ENCODE results near the gene LRFN2. TPM values are rescaled to one million over a fixed set of nuclear protein-coding genes. Genes with fewer than 3 reads are reported as not detected.

The LRFN2 gene
- total RNA-seq, 2 experiments from 2014 or later, result not detected

- H3K4me1 Mint-ChIP-seq, result peaks cover 16% of the 10 kb centered on the region
- H3K27ac Mint-ChIP-seq, result no peak overlapping the region
- H3K9me3 Mint-ChIP-seq, result no peaks in the 10 kb centered on the region
- DNase-seq, result no peak
- H3K4me3 Mint-ChIP-seq, result no peak overlapping the region
- POLR2A ChIA-PET, result no interaction called here
- no peaks in the 10 kb centered on the region for H3K27me3 Mint-ChIP-seq
- H3K36me3 Mint-ChIP-seq, result no peaks in the 10 kb centered on the region
- peak; percentile 93 for ATAC-seq (ENCODE audit: low read depth)
Measured at GRCh38 chr6:40436685-40437604, 150.2 kb downstream of the LRFN2 start.

DNA sequence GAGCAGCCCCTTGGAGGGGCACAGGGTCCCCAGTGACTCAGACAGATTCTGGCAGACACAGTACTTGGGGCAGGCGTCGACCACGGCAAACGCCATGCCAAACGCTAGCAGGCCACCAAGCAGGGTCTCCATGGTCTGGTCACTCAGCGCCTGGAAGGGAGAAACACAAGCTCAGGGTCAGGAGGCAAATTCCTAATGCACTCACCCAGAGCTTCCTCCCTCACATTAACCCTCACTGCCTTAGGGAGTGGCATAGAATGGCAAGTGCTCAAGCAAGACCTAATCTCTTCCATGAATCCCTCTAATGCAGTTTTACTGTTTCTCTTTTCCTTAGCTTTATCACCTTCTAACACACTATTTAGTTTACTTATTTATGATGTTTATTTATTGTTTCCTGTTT is 154.2 kb downstream of the LRFN2 start:
- DNase-seq, result no peak
- Mint-ChIP-seq H3K36me3 (no peaks in the 10 kb centered on the region), H3K27ac (no peak overlapping the region), H3K9me3 (no peaks in the 10 kb centered on the region), H3K4me3 (no peak overlapping the region), H3K4me1 (peaks cover 11% of the 10 kb centered on the region), H3K27me3 (peaks cover 12% of the 10 kb centered on the region)
- POLR2A ChIA-PET, result no interaction called here
- no peak for ATAC-seq (ENCODE audit: low read depth)

- DNase-seq (no peak), ATAC-seq (ENCODE audit: low read depth) (no peak)
- H3K27me3 Mint-ChIP-seq, result peaks cover 17% of the 10 kb centered on the region
- POLR2A ChIA-PET, result no interaction called here
- H3K36me3 Mint-ChIP-seq, result no peaks in the 10 kb centered on the region
- no peak overlapping the region for H3K27ac Mint-ChIP-seq
- peaks cover 5% of the 10 kb centered on the region for H3K4me1 Mint-ChIP-seq
- H3K4me3 Mint-ChIP-seq, result no peak overlapping the region
- H3K9me3 Mint-ChIP-seq, result no peaks in the 10 kb centered on the region
Measured at GRCh38 chr6:40431706-40432105, 155.5 kb downstream of the LRFN2 start.

DNA sequence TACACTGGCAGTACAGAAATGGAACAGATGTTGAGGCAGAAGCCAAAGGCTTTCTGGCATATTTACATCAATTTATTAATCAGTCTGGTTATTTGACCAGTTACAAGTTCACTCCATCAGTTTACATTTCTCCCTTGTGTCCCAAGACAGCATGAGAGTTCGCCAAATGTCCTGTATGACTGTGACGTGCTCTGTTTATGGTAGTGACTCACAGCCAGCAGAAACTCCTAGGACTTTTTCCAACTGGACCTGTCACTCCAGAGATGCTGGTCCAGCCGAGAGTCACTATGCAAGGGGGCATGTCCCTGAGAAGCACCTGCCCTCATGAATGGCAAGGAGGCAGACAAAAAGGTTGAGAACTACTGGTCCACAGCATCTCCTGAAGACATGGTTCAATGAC is 160.0 kb downstream of the LRFN2 start:
- Mint-ChIP-seq H3K36me3 (no peaks in the 10 kb centered on the region), H3K27me3 (peaks cover 23% of the 10 kb centered on the region), H3K9me3 (no peaks in the 10 kb centered on the region), H3K4me1 (no peaks in the 10 kb centered on the region), H3K4me3 (no peak overlapping the region), H3K27ac (no peak overlapping the region)
- DNase-seq, result no peak
- ATAC-seq (ENCODE audit: low read depth), result no peak
- POLR2A ChIA-PET, result no interaction called here

- Mint-ChIP-seq H3K4me3 (no peak overlapping the region), H3K36me3 (no peaks in the 10 kb centered on the region), H3K4me1 (no peaks in the 10 kb centered on the region), H3K9me3 (no peaks in the 10 kb centered on the region), H3K27me3 (peaks cover 23% of the 10 kb centered on the region), H3K27ac (no peak overlapping the region)
- POLR2A ChIA-PET, result no interaction called here
- no peak for DNase-seq
- ATAC-seq (ENCODE audit: low read depth), result no peak
Measured at GRCh38 chr6:40426346-40427066, 160.7 kb downstream of the LRFN2 start.

DNA sequence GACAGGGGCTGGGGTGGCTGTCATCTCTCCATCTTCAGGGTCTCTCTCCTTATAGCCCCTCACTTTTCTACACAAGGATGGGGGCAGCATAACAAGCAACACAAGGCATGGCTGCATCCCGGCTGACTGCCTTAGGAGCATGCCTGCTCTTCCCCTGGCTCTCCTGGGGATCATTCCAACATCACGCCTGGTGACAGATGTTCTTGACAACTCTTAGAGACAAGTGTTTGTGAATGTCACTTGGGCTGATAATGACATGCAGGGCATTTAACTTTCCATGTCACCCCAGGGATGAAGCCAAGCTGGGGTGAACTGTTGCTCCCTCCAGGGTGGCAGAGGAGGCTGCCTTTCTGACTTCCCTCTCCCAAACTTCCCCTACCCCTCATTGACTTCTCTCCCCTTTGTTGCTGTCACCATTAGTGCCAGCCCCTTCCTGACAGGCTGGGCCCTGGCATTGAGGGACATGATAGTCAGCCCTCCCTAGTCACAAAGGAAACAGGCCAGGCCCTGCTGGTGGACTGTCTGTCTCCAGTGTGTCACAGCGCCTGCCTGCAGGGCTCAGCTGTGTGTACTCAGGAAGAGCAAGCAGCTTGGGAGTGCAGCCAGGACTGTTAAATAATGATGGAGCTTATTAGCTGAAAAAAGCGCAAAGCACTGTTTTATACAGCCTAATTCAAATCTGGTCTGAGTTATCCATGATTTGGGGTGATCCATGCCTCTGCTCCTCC is 161.8 kb downstream of the LRFN2 start:
- DNase-seq, result no peak
- ATAC-seq (ENCODE audit: low read depth), result no peak
- POLR2A ChIA-PET, result no interaction called here
- H3K9me3 Mint-ChIP-seq, result no peaks in the 10 kb centered on the region
- H3K27me3 Mint-ChIP-seq, result peaks cover 23% of the 10 kb centered on the region
- peak overlapping the region; percentile 43 for H3K27ac Mint-ChIP-seq
- no peaks in the 10 kb centered on the region for H3K4me1 Mint-ChIP-seq
- no peak overlapping the region for H3K4me3 Mint-ChIP-seq
- no peaks in the 10 kb centered on the region for H3K36me3 Mint-ChIP-seq

GRCh38 chr6:40422046-40422445 is 165.1 kb downstream of the LRFN2 start:
- H3K4me3 Mint-ChIP-seq, result no peak overlapping the region
- POLR2A ChIA-PET, result no interaction called here
- H3K27ac Mint-ChIP-seq, result no peak overlapping the region

DNA sequence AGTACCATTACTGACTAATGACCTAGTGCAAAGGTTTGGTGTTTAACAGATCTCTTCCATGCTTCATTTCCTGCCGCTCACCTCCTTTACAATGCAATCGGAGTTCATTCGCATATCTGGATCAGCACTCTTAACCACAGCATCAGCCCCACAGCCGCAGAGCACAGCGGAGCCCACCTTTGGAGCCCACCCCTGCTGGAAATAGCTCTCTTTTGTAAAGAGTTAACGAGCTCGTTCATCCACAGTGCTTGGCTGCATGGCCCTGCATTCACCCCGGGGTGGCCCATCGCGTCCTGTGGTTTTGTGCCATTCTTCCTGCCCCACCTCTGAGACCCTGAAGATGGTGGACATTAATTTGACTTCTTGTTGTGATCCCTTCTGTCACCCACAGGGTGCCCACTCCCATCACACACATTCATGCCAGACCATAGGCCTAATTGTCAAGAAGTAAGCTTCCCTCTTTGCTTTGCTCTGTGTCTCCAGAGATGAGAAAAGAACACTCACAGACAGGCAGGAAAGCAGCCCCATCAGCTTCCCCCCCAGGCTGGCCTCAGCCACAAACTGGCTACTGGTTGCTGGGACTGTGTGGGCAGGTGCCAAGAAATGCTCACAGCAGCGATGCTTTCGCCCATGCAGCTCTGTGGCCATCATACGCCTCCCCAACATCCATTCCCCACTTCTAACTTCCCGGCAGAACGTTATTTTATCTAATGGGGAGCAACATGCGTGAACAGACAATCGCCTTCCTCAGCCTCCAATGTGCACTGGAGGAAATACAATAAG is 167.0 kb downstream of the LRFN2 start:
- H3K27me3 Mint-ChIP-seq, result peaks cover 4% of the 10 kb centered on the region
- no peaks in the 10 kb centered on the region for H3K36me3 Mint-ChIP-seq
- H3K4me1 Mint-ChIP-seq, result no peaks in the 10 kb centered on the region
- DNase-seq (no peak), ATAC-seq (ENCODE audit: low read depth) (no peak)
- no peaks in the 10 kb centered on the region for H3K9me3 Mint-ChIP-seq
- no peak overlapping the region for H3K27ac Mint-ChIP-seq
- H3K4me3 Mint-ChIP-seq, result no peak overlapping the region
- POLR2A ChIA-PET, result no interaction called here

More at GRCh38 chr6:40422046-40422445, 165.1 kb downstream of the LRFN2 start:
- ATAC-seq (ENCODE audit: low read depth), result no peak
- H3K4me1 Mint-ChIP-seq, result no peaks in the 10 kb centered on the region
- no peaks in the 10 kb centered on the region for H3K36me3 Mint-ChIP-seq
- peaks cover 6% of the 10 kb centered on the region for H3K27me3 Mint-ChIP-seq
- H3K9me3 Mint-ChIP-seq, result no peaks in the 10 kb centered on the region
- no peak for DNase-seq

GRCh38 chr6:40419377-40419776 is 167.8 kb downstream of the LRFN2 start:
- Mint-ChIP-seq H3K27ac (no peak overlapping the region), H3K4me3 (no peak overlapping the region), H3K4me1 (no peaks in the 10 kb centered on the region), H3K36me3 (no peaks in the 10 kb centered on the region), H3K27me3 (peaks cover 3% of the 10 kb centered on the region), H3K9me3 (no peaks in the 10 kb centered on the region)
- POLR2A ChIA-PET, result no interaction called here
- DNase-seq (no peak), ATAC-seq (ENCODE audit: low read depth) (no peak)

DNA sequence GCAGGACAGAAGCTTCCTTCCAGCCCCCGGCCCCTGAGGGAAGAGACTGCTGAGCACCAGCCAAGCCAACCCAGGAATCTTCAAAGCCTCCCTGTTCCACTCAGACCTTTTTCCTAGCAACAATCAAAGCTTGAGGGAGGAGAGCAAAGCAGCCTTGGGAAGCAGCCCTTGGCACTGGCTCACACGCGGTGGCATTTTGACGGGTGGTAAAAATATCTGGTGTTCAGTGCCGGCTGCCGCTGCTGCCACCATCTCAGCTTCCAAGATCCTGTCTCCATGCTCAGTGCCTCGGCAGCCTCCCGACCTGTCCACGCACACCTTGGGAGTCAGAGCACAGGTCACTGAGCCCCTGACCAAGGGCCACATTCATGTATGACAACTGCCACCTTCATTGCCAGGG is 170.1 kb downstream of the LRFN2 start:
- Mint-ChIP-seq H3K27ac (no peak overlapping the region), H3K36me3 (no peaks in the 10 kb centered on the region), H3K4me3 (no peak overlapping the region), H3K9me3 (no peaks in the 10 kb centered on the region), H3K27me3 (no peaks in the 10 kb centered on the region), H3K4me1 (no peaks in the 10 kb centered on the region)
- POLR2A ChIA-PET, result no interaction called here
- DNase-seq (no peak), ATAC-seq (ENCODE audit: low read depth) (no peak)

DNA sequence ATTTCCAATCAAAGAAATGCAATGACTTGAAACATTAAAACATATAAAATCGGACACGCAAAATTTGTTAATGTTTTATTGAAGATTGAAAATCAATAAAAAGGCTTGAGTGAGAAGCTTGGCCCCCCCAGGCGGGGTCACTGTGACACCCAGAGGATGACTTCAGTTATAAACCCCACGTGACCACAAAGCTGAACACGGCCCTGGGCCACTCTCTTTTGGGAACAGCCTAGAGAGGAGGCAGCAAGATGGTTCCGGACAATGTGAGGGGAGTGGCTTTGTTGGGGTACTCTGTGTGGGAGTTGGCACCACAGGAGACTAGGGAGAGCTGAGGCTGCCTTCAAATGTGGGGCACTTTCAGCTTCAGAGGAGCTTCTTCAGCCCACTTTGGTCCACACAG is 172.5 kb downstream of the LRFN2 start:
- H3K27me3 Mint-ChIP-seq, result peaks cover 3% of the 10 kb centered on the region
- no peaks in the 10 kb centered on the region for H3K36me3 Mint-ChIP-seq
- H3K27ac Mint-ChIP-seq, result no peak overlapping the region
- H3K4me3 Mint-ChIP-seq, result no peak overlapping the region
- POLR2A ChIA-PET, result no interaction called here
- H3K4me1 Mint-ChIP-seq, result no peaks in the 10 kb centered on the region
- ATAC-seq (ENCODE audit: low read depth) (no peak), DNase-seq (no peak)
- H3K9me3 Mint-ChIP-seq, result no peaks in the 10 kb centered on the region

- Mint-ChIP-seq H3K9me3 (no peaks in the 10 kb centered on the region), H3K27ac (no peak overlapping the region), H3K4me3 (no peak overlapping the region), H3K4me1 (no peaks in the 10 kb centered on the region), H3K36me3 (no peaks in the 10 kb centered on the region), H3K27me3 (peaks cover 3% of the 10 kb centered on the region)
- DNase-seq (no peak), ATAC-seq (ENCODE audit: low read depth) (no peak)
- POLR2A ChIA-PET, result no interaction called here
Measured at GRCh38 chr6:40413239-40413638, 173.9 kb downstream of the LRFN2 start.

DNA sequence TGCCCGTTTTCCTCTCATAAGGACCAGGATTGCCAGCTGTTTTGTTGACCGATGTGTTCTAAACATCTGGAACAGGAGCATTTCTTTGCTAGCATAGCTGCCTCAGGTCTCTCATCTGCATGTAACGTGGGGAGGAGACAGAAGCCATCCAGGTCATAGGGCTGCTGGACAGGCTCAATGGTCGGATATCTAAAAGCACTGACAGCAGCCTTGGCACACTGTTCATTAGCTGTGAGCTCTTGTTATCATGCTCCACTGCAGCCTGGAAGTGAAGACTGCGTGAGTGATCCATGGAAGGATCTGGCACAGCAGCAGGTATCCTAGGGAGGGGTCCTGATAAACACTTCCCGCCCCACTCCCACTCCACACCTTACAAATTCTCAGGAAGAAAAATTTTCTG is 175.3 kb downstream of the LRFN2 start:
- no peaks in the 10 kb centered on the region for H3K36me3 Mint-ChIP-seq
- no peaks in the 10 kb centered on the region for H3K4me1 Mint-ChIP-seq
- ATAC-seq (ENCODE audit: low read depth), result no peak
- no peaks in the 10 kb centered on the region for H3K9me3 Mint-ChIP-seq
- H3K27me3 Mint-ChIP-seq, result peaks cover 3% of the 10 kb centered on the region
- no peak overlapping the region for H3K27ac Mint-ChIP-seq
- DNase-seq, result no peak
- POLR2A ChIA-PET, result no interaction called here
- H3K4me3 Mint-ChIP-seq, result no peak overlapping the region
